IMR-90 (cell line): ENCODE measurements around the gene COL6A5.

ENCODE experiments used
- BHLHE40 ChIP-seq: fragments of 150-350 bp; IDR thresholded peaks from 2 replicates; pipeline ENCODE4 v1.6.1; 2016; ENCODE audit warnings: mild to moderate bottlenecking, low read depth, low read length
- CTCF ChIP-seq: conservative IDR thresholded peaks from 2 replicates; pipeline ENCODE4 v1.5.1; 2012; ENCODE audit warnings: mild to moderate bottlenecking, low read depth, low read length, improper control_type of control experiment
- FOS ChIP-seq: fragments of 150-350 bp; IDR thresholded peaks from 2 replicates; pipeline ENCODE4 v1.6.1; 2016; ENCODE audit warnings: low read depth, low read length
- POLR2A ChIP-seq: IDR thresholded peaks from 2 replicates; pipeline ENCODE4 v1.6.1; 2012; ENCODE audit warnings: mild to moderate bottlenecking, low read depth, low read length
- RAD21 ChIP-seq: IDR thresholded peaks from 2 replicates; pipeline ENCODE4 v1.6.1; 2012; ENCODE audit warnings: low read length, improper control_type of control experiment
- RCOR1 ChIP-seq: IDR thresholded peaks from 2 replicates; pipeline ENCODE4 v1.6.1; 2012; ENCODE audit warnings: mild to moderate bottlenecking, low read length, improper control_type of control experiment; ENCODE audit not compliant: insufficient replicate concordance

GRCh38 chr3:130468311-130468710 lies 122.8 kb downstream of the COL6A5 start:
- TF ChIP-seq POLR2A (no peak), CTCF (no peak), RCOR1 (no peak), RAD21 (no peak), BHLHE40 (no peak), FOS (no peak)
